22Rv1 (cell line): ENCODE measurements around the gene NPAS4.

Source experiments
- CTCF ChIP-seq: fragments of 450-650 bp; IDR thresholded peaks from 2 replicates; pipeline ENCODE4 v1.5.1; 2017; ENCODE audit warnings: mild to moderate bottlenecking
- ZFX ChIP-seq: fragments of 450-650 bp; IDR thresholded peaks from 2 replicates; pipeline ENCODE4 v1.6.1; 2017; ENCODE audit warnings: antibody characterized with exemption, borderline replicate concordance

- TF ChIP-seq CTCF (no peak), ZFX (no peak)
Observed at GRCh38 chr11:66421492-66422205, 814 bp downstream of the NPAS4 start.
